ENCODE data around the gene SERPINB10.

GRCh38 chr18:63895190-63895589 is 12.6 kb upstream of the SERPINB10 start:
- TF ChIP-seq, protein P1, sequence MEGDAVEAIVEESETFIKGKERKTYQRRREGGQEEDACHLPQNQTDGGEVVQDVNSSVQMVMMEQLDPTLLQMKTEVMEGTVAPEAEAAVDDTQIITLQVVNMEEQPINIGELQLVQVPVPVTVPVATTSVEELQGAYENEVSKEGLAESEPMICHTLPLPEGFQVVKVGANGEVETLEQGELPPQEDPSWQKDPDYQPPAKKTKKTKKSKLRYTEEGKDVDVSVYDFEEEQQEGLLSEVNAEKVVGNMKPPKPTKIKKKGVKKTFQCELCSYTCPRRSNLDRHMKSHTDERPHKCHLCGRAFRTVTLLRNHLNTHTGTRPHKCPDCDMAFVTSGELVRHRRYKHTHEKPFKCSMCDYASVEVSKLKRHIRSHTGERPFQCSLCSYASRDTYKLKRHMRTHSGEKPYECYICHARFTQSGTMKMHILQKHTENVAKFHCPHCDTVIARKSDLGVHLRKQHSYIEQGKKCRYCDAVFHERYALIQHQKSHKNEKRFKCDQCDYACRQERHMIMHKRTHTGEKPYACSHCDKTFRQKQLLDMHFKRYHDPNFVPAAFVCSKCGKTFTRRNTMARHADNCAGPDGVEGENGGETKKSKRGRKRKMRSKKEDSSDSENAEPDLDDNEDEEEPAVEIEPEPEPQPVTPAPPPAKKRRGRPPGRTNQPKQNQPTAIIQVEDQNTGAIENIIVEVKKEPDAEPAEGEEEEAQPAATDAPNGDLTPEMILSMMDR (conservative IDR thresholded peaks at IDR 0.05): no peak
- TF ChIP-seq EZH2 (IDR thresholded peaks at IDR 0.05; ENCODE audit: low read depth): no peak
